ENCODE measurements around the gene PCDH15. TPM values are rescaled to one million over a fixed set of nuclear protein-coding genes. Genes with fewer than 3 reads are reported as not detected.

Gene PCDH15
- total and polyA plus RNA-seq, 2 experiments from 2014 or later: 1.1 to 1.7 TPM

DNA sequence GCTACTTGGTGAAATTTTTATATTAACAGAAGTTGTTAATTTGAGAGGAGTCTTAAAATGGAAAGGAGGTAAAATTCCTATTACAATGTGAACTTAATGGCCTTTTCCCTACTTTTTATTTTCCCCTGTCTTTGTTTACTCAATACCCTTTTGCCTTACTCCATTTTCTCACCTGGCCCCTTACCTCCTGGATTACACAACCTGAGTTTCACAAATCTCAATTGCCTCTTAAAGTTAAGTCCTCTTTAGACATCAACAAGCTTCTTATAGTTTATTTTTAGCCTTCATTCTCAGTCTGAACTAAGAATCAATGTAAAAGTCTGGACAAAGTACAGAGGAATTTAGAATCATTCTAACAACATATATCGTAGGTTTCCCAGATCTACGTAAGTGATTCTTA lies 247.0 kb downstream of the PCDH15 start:
- no peak overlapping the region for H2AFZ ChIP-seq
- H3K27ac ChIP-seq: no peak overlapping the region
- H3K79me2 ChIP-seq: no peaks in the 10 kb centered on the region
- WGBS (ENCODE audit: low lambda C conversion rate, missing lambda C conversion rate): 100% methylated on average over 2 of the region's 2 CpGs
- H3K4me3 ChIP-seq: no peak overlapping the region
- H3K4me2 ChIP-seq: no peak overlapping the region
- H3K9me2 ChIP-seq (replicated peaks; ENCODE audit: insufficient read depth): no peaks in the 10 kb centered on the region
- H3K9me3 ChIP-seq (ENCODE audit: low read depth): no peaks in the 10 kb centered on the region
- no peaks in the 10 kb centered on the region for H3K27me3 ChIP-seq
- TF ChIP-seq EZH2phosphoT487 (IDR thresholded peaks at IDR 0.05; ENCODE audit: low read depth, severe bottlenecking, unreplicated experiment) (no peak), EZH2 (IDR thresholded peaks at IDR 0.05; ENCODE audit: borderline replicate concordance) (no peak)
- TF ChIP-seq, protein P1, sequence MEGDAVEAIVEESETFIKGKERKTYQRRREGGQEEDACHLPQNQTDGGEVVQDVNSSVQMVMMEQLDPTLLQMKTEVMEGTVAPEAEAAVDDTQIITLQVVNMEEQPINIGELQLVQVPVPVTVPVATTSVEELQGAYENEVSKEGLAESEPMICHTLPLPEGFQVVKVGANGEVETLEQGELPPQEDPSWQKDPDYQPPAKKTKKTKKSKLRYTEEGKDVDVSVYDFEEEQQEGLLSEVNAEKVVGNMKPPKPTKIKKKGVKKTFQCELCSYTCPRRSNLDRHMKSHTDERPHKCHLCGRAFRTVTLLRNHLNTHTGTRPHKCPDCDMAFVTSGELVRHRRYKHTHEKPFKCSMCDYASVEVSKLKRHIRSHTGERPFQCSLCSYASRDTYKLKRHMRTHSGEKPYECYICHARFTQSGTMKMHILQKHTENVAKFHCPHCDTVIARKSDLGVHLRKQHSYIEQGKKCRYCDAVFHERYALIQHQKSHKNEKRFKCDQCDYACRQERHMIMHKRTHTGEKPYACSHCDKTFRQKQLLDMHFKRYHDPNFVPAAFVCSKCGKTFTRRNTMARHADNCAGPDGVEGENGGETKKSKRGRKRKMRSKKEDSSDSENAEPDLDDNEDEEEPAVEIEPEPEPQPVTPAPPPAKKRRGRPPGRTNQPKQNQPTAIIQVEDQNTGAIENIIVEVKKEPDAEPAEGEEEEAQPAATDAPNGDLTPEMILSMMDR (IDR thresholded peaks at IDR 0.05; ENCODE audit: poor library complexity): no peak
- no peak for DNase-seq (ENCODE audit: low spot score)
- H3K4me1 ChIP-seq (ENCODE audit: insufficient read depth): no peaks in the 10 kb centered on the region
- no peaks in the 10 kb centered on the region for H4K20me1 ChIP-seq (ENCODE audit: insufficient read depth, poor library complexity, severe bottlenecking)
- H3K36me3 ChIP-seq (replicated peaks; ENCODE audit: insufficient read depth, low read depth): no peaks in the 10 kb centered on the region

DNA sequence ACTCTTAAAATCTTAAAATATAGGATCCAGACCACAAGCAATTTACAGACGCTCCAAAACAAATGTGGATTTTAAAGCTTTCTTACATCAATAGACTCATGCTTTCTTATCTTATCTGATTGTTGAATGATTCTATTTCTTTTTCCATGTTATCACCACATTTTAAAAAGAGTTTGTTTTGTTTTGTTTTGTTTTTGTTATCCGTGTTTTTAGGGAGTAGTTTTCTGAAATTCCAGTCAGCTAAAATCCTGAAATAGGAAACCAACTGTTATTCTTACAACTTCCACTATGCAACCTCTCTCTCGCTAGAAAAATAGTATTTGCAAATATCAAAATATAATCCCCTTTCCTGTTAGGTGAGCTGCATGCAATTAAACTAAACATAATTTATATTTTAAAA lies 251.0 kb downstream of the PCDH15 start:
- Histone ChIP-seq H3K27ac (no peak overlapping the region), H3K9me2 (replicated peaks; ENCODE audit: insufficient read depth) (no peaks in the 10 kb centered on the region), H3K27me3 (no peaks in the 10 kb centered on the region), H3K79me2 (no peaks in the 10 kb centered on the region), H3K4me1 (ENCODE audit: insufficient read depth) (no peaks in the 10 kb centered on the region), H2AFZ (no peak overlapping the region), H4K20me1 (ENCODE audit: insufficient read depth, poor library complexity, severe bottlenecking) (no peaks in the 10 kb centered on the region), H3K9me3 (ENCODE audit: low read depth) (no peaks in the 10 kb centered on the region), H3K4me3 (no peak overlapping the region), H3K4me2 (no peak overlapping the region), H3K36me3 (replicated peaks; ENCODE audit: insufficient read depth, low read depth) (no peaks in the 10 kb centered on the region)
- 39% methylated on average over 3 of the region's 3 CpGs for WGBS (ENCODE audit: low lambda C conversion rate, missing lambda C conversion rate)
- DNase-seq (ENCODE audit: low spot score): no peak
- TF ChIP-seq, protein P1 (IDR thresholded peaks at IDR 0.05; ENCODE audit: poor library complexity): no peak
- no peak for TF ChIP-seq EZH2 (IDR thresholded peaks at IDR 0.05; ENCODE audit: borderline replicate concordance)
- TF ChIP-seq EZH2phosphoT487 (IDR thresholded peaks at IDR 0.05; ENCODE audit: low read depth, severe bottlenecking, unreplicated experiment): no peak

DNA sequence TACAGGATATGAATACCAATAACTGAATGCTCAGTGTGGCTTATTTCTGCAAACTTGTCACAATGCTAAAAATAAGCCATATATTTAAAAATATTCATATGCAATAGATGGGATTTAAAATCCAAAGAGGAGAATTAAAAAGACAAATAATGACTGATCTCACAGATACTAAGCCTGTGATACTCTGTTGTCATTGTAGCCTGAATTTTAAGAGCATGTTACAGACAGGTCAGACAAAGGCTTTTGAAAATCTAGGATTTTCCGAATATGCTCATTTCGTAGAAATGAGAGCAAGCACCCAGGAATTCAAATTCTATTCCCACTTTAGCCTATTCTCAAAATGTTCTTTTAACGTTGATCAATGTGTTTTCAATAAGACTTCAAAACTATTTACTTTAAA lies 269.7 kb downstream of the PCDH15 start:
- DNase-seq (ENCODE audit: low spot score): no peak
- H3K27me3 ChIP-seq: no peaks in the 10 kb centered on the region
- no peak for TF ChIP-seq EZH2phosphoT487 (IDR thresholded peaks at IDR 0.05; ENCODE audit: low read depth, severe bottlenecking, unreplicated experiment)
- TF ChIP-seq, protein P1 (IDR thresholded peaks at IDR 0.05; ENCODE audit: poor library complexity): no peak
- no peak for TF ChIP-seq EZH2 (IDR thresholded peaks at IDR 0.05; ENCODE audit: borderline replicate concordance)
- H3K36me3 ChIP-seq (replicated peaks; ENCODE audit: insufficient read depth, low read depth): no peaks in the 10 kb centered on the region
- no peak overlapping the region for H2AFZ ChIP-seq
- H3K4me1 ChIP-seq (ENCODE audit: insufficient read depth): no peaks in the 10 kb centered on the region
- H3K27ac ChIP-seq: no peak overlapping the region
- 90% methylated on average over 3 of the region's 3 CpGs for WGBS (ENCODE audit: low lambda C conversion rate, missing lambda C conversion rate)
- no peak overlapping the region for H3K4me3 ChIP-seq
- H3K9me2 ChIP-seq (replicated peaks; ENCODE audit: insufficient read depth): no peaks in the 10 kb centered on the region
- H3K4me2 ChIP-seq: no peak overlapping the region
- no peaks in the 10 kb centered on the region for H3K9me3 ChIP-seq (ENCODE audit: low read depth)
- H3K79me2 ChIP-seq: no peaks in the 10 kb centered on the region
- no peaks in the 10 kb centered on the region for H4K20me1 ChIP-seq (ENCODE audit: insufficient read depth, poor library complexity, severe bottlenecking)

DNA sequence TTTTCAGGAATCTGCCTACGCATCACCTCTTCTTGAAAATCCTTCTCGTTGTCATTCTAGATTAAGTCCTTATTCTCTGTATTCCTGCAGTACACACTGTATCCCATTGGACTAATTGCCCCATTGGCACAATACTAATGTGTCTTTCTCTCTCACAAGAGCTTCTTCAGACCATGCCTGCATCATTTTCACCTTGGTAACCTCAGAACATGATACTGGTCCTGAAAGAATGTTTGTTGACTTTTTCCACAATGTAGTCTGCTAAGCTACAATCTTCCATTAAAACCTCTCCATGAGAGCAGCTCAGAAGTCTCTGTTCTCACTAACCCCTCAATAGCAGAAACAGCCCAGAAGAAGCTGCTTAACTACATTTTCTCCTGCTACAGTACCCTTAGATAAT lies 270.7 kb downstream of the PCDH15 start:
- no peak for DNase-seq (ENCODE audit: low spot score)
- Histone ChIP-seq H3K4me3 (no peak overlapping the region), H4K20me1 (ENCODE audit: insufficient read depth, poor library complexity, severe bottlenecking) (no peaks in the 10 kb centered on the region), H3K4me2 (no peak overlapping the region), H3K9me2 (replicated peaks; ENCODE audit: insufficient read depth) (no peaks in the 10 kb centered on the region), H3K4me1 (ENCODE audit: insufficient read depth) (no peaks in the 10 kb centered on the region), H3K36me3 (replicated peaks; ENCODE audit: insufficient read depth, low read depth) (no peaks in the 10 kb centered on the region), H3K9me3 (ENCODE audit: low read depth) (no peaks in the 10 kb centered on the region), H3K27ac (no peak overlapping the region), H3K27me3 (no peaks in the 10 kb centered on the region), H3K79me2 (no peaks in the 10 kb centered on the region), H2AFZ (no peak overlapping the region)
- 93% methylated on average over 2 of the region's 2 CpGs for WGBS (ENCODE audit: low lambda C conversion rate, missing lambda C conversion rate)
- TF ChIP-seq EZH2phosphoT487 (IDR thresholded peaks at IDR 0.05; ENCODE audit: low read depth, severe bottlenecking, unreplicated experiment) (no peak), EZH2 (IDR thresholded peaks at IDR 0.05; ENCODE audit: borderline replicate concordance) (no peak)
- TF ChIP-seq, protein P1 (IDR thresholded peaks at IDR 0.05; ENCODE audit: poor library complexity): no peak
